Stimulated activated CD8-positive, alpha-beta memory T cell treated with anti-CD3 and anti-CD28 coated beads, Interleukin-4, amount 100 ng/mL, for 24 hours (primary cell): Measurements from ENCODE around the gene BTN1A1.
"Not testable (repeated sequence)": the region's sequence is repeated elsewhere in the genome, so short reads cannot be mapped to it uniquely, and the experiment has no call there.

Source experiments
- DNase-seq: peaks from one replicate; pipeline ENCODE4 v3.0.0-alpha.2; 2020; ENCODE audit warnings: low read depth

BTN1A1 gene

GRCh38 chr6:26511033-26511432 is 10.9 kb downstream of the BTN1A1 start:
- not testable (repeated sequence) for DNase-seq

GRCh38 chr6:26514984-26515383 is 14.9 kb downstream of the BTN1A1 start:
- DNase-seq, result no peak

DNA sequence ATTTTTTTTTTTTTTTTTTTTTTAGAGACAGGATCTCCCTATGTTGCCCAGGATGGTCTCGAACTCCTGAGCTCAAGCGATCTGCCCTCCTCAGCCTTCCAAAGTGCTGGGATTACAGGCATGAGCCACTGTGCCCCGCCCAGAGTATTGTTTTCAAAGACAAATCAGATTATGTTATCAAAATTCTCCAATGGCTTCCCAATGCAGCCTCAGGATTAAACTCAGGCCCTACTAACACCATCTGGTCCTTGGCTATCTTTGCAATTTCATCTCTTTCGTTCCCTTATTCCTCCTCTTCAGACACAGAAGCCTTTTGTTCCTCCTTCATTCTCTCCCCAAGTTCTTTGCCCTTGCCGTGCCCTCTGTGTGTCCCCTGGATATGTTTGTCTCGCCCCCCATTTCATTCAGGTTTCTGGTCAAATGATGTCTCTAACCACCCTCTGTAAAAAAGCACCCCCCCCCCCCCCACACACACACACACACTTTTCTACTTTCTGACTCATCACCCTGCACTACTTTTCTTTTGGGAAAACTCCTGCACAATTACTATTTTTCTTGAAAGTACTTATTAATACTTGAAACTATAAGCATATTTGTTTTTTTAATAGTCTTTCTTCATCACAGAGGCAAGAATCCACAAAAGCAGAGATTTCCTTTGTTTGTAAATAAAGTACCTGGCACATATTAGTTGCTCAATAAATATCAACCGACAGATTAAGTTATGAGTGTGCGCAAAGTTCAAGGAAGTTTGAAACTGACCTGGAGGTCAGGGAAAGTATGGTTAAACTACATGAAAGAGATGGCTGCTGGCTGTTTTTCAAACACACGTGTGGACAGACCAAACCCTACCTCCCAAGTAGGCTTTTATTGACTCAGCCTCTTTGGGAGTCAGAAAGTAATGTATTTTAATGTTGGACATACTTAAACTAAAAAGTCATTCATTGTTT is 16.7 kb downstream of the BTN1A1 start:
- no peak for DNase-seq

- DNase-seq, result no peak
Observed at GRCh38 chr6:26519359-26519758, 19.3 kb downstream of the BTN1A1 start.

GRCh38 chr6:26520237-26520849 is 20.2 kb downstream of the BTN1A1 start:
- no peak for DNase-seq

DNA sequence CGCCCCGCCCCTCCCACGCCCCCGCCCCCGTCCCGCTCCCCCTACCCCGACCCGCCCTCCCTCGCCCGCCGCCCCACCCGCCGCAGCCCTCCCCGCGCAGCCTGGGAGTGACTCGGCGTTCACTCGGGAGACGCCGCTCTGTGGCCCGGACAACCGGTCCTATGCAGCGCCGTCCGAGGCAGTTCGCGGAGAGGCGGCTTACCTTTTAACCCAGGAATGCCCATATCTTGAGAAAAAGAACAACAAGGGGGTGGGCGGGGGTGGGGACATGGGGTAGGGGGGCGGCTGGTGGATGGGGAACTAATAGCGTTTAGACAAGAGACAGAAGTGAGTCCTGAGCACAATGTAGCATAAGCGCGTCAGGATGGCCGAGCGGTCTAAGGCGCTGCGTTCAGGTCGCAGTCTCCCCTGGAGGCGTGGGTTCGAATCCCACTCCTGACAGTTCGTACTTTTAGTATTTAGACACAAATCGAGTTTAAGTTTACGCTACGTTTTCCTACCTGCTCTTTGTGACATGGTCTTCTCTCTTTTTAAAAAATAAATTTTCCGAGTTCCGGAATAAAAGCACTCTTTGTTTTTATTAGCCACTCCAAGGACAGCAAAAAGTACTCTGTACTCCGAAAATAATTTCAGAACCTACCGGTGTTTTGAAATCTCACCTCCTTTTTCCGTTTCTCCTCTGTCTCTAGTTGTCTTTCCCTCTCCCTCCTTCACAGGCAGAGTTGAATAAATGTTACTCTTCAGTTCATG is 20.9 kb downstream of the BTN1A1 start:
- peak; percentile 66 for DNase-seq

- DNase-seq, result peak; percentile 64
Observed at GRCh38 chr6:26521600-26522391, 21.7 kb downstream of the BTN1A1 start.

GRCh38 chr6:26522486-26523228 is 22.6 kb downstream of the BTN1A1 start:
- not testable (repeated sequence) for DNase-seq

DNA sequence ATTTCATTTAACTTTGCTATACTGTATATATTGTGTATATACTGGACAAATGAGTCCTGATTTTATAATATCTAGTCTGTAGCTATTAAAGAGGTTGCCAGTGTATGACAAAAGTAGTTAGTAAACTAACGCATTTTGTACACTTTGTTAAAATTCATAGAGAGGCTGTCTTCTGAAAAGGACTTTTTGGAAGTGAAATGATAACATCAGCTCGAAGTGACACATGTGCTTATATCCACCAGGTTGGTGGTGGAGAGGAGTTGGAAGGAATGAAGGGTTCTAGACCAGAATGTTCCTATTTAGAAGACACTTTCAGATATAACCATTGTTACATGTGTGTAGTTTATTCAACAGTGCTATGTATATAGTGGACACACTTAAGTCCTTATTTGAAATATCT is 24.2 kb downstream of the BTN1A1 start:
- DNase-seq, result not testable (repeated sequence)

- DNase-seq, result no peak
Observed at GRCh38 chr6:26524722-26525370, 24.7 kb downstream of the BTN1A1 start.

DNA sequence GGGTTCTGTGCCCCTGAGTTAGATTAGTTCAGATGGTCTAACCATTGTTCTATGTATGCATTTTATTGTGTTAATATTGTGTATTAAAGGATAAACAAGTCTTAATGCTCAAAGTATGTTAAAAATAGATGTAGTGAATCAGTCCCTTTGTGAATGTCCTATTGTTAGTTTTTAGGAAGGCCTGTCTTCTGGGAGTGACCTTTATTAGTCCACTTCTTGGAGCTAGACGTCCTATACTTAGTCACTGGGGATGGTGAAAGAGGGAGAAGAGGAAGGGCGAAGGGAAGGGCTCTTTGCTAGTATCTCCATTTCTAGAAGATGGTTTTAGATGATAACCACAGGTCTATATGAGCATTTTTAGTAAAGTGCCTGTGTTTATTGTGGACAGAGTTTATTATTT is 25.7 kb downstream of the BTN1A1 start:
- DNase-seq, result no peak

- DNase-seq, result no peak
Observed at GRCh38 chr6:26526928-26527327, 26.8 kb downstream of the BTN1A1 start.

- DNase-seq, result no peak
Observed at GRCh38 chr6:26530203-26530602, 30.1 kb downstream of the BTN1A1 start.

DNA sequence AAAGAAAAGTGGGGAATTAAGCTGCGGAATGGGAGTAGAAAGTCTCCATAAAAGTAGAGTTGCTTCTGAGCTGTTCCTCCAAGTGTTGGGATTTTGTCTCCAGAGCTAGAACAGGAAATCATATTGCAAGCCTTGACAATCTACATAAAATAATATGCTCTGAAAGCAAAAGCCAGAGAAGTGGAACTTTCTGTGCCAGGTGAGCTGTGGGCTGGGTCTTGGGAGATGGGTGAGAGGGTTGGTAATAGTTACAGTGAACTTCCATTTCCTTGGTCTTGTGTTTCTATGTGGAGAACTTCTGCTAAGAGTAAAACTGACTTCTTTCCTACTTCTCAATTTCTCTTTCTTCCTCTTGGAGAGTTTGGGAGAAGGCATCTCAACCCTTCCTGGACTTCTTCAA is 31.8 kb downstream of the BTN1A1 start:
- DNase-seq, result no peak

DNA sequence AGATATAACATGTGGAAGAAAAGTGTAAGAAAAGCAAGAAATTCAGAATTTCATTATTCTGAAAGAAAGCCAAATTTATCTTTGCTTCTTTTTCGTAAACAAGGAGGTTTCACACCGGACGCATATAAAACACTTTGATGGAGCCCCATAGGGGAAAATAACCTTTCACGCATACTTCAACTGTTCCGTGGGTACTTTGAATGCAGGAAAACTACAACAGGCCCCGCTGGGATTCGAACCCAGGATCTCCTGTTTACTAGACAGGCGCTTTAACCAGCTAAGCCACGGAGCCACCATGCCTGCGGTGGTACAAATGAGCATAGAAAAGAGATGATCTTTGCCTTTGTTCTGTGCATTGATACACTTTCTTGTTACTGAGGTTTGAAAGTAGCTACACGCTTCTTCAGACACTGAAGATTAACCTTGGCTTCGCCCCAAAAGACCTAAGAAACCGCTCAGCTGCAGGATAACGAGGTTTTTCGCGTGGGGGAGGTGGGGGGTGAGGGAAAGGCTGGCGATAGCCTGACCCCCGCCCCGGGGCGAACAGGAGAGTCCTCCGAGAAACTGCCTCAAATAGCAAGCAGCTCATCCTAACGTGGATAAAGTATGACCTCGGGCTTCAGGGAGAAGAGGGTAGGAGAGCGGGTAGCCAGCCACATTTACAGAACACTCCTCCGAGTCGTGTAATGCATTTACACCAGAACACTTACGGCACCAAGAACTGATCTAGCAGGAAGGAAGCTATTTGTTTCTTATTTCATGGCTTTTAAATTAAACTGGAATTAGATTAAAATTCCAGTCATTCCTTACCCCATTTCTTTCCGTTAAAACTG is 32.8 kb downstream of the BTN1A1 start:
- DNase-seq, result peak; percentile 87

GRCh38 chr6:26533532-26533931 is 33.4 kb downstream of the BTN1A1 start:
- no peak for DNase-seq

GRCh38 chr6:26534681-26535465 is 34.8 kb downstream of the BTN1A1 start:
- no peak for DNase-seq

DNA sequence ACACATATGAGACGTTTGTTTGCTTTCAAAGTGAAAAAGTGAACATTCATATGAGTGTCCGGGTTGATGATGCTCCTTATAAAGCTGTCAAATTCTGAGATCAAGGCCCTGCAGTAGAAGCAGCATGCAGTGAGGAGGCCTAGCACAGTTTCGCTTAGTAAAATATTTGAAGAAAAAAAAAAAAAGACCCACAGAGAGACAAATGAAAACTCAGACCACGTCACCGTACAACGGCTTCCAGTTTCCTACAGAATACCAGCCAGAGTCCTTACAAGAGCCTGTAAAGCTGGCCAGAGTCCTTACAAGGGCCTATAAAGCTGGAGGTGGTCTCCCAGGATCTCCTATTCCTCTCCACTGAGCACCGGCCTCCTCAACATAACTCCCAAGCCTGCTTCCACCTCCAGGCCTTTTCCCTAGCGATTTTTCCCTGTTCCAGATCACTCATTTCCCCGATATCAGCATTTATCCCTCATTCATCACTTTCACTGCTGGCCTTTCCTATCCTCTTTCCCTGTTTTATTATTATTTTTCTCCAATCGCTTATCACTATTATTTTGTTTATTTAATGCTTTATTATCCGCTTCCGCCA is 36.6 kb downstream of the BTN1A1 start:
- DNase-seq, result no peak
